Midbrain (tissue), 1 donor: ENCODE results near the gene LRMDA.

Source experiments
- DNase-seq: peaks from one replicate; lab custom pipeline; 2025; lab: John Stamatoyannopoulos, UW

The LRMDA gene

DNA sequence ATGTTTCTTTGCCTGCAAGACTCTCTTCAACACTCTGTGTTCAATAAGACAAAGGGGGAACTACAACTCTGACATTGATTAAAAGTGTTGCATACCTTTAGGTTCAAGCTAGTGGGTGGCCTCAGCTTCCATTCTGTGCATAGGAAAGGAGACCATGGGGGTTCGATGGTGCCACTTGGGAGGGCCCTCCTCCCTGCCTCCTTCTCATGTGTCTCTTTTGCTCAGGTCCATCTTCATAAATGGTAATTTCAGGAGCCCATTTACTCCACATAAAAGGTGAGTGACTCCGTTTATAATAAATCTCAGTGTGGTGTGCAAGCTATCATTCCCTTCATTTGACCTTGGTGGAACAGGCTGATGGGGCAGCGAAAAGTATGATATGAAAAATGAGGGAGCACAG, 285.1 kb downstream of the LRMDA start:
- no peak for DNase-seq

DNA sequence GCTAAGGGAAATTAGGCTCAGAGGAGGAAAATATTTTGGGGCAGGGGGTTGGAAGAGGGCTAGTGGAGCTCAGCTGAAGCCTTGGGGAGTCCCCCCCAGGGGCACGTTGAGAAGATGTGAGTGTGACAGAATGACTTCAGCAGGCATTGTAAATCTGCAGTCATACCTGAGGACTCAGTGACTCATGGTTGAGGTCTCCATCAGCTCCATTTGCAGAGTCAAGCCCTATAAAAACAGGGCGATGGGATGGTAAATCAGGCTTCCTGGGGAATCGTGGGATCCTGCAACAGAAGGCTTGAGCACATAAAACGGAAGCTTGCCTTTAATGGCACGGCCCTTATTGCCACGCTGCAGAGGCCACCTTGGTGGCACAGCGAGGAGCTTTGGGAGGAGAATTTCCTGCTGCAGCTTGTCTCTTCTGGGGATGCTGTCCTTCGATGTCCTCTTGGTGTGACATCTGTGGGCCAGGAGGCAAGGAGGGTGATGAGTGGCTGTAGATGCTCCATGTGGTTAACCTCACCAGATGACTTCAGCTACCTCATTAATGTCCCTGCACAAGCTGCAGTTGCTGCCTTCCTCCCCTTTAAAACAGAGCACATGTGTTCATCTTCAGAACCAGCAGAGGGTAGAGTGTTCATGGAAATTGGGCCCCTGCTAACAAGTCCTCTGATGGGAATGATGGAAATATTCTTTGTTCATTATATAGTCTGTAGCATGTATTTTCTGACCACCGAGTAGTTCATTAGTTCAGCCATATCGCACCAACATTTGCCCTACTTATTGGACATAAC, 285.9 kb downstream of the LRMDA start:
- no peak for DNase-seq

DNA sequence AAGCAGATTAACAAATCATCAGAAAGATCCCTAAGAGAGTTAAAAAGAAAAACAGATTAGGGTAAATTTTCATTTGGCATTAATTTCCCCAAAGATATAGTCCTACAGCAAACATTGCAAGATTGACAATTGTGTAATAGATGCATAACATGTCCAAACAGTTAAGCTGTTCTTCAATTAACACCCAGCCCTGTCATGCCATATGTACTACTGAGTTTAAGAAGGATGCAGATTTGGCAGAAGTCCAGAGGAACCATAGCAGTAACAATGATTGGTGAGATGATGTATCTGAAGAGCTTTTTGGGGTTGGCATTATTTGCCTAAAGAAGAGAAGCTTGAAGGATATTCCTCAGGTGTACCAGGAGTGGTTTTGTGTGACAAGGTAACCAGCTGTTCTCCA, 287.6 kb downstream of the LRMDA start:
- no peak for DNase-seq

DNA sequence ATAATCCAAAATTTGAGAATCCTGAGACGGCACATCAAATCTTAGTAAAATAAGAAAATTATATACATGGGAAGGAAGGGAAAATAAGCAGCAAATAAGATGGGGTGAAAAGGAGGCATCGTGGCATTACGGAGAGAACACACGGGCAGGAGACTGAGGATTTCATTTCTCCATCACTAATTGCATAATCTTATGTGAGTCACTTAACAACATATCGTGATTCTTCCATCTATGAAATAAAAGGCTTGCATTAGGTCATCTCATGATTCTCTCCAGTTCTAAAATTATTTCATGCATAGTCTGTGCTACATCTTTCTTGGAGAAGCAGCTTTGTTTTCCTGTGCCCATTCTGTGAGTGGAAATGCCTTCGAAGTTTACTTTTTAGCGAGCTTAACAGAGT, 288.7 kb downstream of the LRMDA start:
- DNase-seq, result no peak

DNA sequence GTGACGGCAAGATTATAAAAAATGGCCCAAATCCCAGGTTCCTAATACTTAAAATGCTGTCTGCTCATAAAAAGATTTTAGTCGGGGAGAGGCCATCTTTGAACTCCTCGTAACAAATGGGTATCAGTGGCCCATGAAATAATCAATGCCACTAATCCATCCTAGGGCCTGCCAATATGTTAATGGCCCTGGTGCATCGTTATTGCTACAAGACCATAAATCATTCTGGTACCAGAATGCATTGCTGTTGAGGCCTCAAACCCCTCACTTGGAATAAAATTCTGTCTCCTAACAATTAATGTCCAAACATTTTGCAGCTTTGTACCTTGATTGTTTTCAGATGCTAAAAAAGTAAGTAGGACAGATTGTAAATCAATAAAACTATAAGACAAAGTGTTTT, 290.6 kb downstream of the LRMDA start:
- no peak for DNase-seq

DNA sequence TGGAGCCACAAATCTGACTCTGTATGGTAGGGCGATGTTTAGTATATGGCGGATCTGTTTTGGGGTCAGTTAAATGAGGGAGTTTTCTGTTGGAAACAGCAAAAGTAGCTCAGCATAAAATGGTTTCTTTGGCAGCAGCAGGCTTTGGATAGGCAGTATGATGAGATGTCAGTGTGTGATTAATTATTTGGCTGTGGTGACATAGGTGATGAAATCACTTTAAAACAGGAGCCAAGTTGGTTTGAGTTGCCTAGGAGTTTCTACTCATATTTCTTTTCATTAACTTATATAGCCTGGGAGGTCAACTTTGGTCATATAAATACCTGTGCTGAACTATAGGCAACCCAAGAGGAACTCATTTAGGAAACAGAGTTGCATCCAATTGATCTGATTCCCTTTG, 291.2 kb downstream of the LRMDA start:
- DNase-seq, result no peak

DNA sequence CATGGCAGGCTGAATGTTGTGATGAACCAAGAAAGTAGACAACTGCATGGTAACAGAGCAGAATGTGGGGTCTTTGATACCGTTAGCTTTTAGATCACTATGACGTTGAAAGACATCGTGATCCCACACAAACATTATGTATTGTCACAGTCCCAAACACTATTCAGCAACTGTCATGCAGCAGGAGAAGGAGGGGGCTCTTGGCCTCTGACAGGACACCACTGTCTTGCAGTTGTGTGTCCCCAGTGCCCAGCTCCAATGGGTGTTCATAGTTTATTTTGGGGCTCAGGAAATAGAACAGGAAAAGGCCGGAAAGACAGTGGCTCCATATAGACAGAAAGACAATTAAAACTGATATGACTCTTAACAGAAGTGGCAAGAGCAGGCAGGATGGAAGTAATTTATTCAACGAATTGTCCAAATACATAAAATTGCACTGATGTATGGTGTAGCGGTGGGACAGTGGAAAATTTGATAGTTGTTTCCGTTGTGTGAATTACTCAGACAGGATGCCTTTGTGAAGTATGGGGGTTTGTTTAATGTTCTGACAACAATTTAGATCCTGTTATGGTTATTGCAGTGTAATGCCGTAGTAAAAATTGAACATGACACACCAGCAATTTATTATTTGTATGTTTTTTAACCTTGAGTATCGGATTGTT, 292.0 kb downstream of the LRMDA start:
- no peak for DNase-seq

DNA sequence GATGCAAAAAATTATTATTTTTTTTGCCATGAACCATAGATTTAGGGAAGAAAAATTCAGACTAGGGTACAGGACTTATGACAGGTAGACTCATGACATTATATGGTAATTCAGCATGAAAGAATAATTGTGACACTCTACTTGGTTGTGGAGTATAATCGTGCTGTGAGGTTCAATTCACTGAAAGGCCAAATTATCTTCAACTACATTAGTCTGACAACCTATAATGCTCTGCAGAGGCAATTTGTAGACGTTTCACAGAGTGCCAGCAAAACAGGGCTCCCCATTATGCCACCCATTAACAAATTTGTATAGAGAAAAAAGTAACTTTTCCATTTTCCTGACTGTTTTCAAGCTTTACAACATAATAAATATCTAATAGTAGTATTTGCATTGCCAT, 292.6 kb downstream of the LRMDA start:
- no peak for DNase-seq

DNA sequence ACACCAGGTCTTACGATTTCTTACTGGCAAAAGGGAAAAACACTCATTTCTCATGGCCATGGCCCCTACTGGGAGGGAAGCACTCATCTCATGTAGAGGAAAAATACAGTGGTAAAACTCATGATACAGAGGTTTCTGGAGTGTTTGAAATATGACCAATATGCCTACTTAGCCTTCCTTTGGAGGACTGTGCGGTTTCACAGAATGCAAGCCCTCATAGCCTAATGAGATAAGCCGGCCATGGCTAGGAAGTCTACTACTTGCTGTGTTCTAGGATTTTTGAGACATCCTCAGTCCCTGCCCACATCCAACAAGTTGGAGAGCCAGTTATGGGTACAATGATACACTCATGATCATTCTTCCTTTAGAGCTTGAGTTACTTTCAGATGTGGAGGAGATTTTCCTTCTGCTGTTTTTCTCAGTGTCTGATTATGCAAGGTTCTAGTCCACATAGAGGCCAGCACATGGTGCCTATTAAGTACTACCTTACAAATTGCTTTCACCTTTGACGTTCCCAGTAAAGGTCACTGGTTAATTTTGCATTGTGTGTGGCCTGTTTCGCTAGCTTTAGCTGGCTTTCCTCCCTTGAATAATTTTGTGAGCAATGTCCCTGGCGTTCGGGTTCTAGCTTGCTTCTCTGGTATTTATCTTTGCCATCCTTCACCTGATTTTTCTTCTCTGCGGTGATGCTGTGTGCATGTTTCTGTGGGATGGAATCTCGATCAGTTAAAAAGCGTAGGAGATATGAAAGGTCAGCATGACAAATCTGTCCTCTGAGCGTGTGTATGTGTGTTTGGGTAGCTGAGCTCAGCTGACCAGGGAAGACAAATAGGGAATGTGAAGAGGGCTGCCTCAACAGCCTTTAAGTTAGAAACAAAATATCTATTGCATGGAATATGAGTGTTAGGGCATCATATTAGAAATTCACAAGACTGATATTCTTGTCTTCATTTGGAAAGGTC, 295.4 kb downstream of the LRMDA start:
- DNase-seq, result no peak

DNA sequence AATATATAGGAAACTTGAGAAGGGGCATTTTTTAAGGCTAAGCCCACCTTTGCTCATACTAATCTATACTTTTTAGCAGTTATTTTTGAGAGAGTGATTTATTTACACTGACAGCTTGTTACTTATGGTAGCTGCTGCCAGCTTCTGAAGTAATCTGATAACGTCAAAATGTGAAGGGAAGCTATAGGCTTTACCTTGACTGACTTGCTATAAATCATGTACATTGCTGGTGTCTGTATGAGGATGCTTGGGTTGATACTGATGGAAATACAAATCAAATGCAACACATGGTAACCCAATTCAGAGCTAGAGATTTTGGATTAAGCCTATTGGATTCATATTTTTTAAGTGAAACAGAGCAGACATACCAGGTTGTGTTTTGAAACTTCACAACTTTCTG, 299.4 kb downstream of the LRMDA start:
- no peak for DNase-seq

DNA sequence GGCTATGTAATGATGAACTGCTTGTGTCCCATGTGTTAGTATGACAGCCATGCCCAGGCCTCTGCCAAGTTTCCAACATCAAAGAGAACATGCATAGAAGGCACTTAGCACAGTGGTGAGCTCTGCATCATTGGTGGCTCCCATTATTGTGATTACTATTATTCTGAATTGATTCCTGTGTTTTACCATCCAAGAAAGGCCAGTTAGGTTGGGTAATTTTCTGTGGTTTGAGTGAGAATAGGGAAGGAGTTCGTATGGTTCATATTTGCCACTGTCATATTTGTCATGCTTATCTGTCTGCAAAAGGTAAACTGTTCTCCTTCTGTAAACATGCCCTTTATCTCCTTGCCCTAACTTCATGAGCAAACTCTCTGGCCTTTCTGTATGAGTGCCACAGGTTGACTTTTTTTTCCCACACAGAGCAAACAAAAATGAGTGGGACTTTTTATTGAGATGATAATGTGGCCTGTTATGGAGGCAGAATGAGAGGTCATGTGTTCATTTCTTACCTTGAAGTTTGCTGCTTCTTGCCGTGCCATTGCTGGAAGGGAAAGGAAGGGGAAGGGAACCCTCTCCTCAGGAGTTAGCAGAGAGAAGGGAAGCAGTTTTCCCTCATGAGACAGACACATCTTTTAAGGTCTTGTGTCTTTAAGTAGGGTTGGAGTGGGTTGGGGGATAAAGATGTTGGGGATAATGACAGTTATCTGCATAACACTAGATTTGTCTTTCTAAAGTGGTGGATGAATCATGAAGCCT, 301.9 kb downstream of the LRMDA start:
- no peak for DNase-seq

DNA sequence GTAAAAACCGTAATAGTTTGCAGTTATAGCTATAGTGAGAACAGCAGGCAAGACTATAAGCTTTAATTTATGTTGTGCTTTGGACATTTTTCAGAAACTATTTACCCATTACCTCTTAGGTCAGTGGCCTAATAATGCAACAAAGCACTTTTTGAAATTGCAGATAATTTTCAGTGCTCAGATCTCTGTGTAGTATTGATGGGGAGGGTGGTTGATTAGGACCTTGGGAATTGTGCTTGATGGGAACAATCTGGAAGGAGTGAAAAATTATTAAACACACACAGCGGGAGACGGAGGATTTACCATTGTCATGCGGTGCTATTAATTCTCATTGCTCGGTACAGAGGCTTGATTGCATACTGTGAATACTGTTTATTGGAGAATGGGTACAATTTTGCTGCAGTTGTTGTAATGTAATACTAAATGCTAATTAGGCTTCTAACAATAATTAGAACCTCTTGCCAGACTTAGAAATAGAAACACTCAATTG, 304.8 kb downstream of the LRMDA start:
- no peak for DNase-seq

DNA sequence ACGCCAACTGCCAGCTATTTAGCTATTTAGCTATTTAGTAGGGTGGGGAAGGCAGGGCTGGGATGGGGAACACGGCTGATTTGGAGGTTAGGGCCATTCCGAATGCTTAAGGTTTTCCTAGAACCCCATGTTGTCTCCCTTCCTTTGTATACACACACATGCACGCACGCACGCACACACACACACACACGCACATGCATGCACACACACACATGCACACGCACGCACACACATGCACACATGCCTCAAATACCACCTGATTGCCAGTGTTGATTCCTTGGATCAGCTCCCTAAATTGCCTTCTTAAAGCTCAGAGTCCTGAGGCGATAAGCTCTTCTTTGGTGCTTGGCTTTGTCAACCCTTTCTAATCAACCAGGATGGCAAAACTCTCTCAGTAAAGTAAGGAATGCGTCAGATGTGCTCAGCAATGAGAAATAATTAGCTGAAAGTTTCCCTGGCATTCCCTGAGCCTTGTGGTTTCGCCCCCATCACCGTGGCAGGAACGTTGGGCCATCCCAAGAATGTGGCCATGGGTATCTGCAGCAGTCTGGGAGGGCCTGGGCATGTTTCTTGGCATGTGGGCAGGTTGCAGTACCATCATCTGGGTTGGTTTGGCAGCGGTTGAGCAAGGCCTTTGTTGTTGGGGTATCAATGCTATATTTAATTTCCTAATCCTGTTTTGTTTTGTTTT, 305.6 kb downstream of the LRMDA start:
- DNase-seq, result no peak

DNA sequence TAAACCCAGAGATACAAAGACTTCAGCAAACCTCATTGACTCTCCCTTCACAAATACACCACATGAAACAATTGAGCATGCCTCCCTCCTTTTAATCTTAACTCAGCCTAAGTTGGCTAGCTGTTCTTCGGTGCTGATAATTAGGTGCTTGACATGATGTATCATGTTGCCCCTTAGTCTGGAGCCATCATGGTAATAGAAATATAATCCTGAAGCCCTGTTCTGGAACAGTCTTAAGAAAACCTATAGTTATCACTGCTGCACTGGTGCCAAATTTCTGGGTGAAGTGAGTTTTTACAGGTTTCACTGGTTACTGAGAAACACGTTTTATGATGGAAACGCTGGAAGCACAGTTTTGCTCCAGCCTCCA, 306.1 kb downstream of the LRMDA start:
- DNase-seq, result no peak

DNA sequence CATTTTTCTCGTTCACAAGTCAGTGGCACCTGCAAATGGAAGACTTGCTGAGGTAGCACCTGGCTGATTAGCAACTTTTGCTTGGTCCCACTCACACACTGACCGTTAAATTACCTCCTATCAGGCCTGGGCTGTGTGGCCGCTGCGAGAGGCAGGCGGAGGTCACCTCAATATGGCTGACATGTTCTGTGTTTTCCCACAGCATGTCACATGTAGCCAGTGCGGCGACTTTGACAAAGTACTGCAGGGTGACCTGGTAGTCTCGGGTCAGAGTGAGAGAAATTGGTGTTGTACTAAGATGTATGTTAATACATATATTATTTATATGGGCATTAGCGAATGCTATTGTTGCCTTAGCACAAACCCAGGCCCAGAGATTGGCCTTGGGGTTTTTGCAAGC, 307.5 kb downstream of the LRMDA start:
- DNase-seq, result no peak

DNA sequence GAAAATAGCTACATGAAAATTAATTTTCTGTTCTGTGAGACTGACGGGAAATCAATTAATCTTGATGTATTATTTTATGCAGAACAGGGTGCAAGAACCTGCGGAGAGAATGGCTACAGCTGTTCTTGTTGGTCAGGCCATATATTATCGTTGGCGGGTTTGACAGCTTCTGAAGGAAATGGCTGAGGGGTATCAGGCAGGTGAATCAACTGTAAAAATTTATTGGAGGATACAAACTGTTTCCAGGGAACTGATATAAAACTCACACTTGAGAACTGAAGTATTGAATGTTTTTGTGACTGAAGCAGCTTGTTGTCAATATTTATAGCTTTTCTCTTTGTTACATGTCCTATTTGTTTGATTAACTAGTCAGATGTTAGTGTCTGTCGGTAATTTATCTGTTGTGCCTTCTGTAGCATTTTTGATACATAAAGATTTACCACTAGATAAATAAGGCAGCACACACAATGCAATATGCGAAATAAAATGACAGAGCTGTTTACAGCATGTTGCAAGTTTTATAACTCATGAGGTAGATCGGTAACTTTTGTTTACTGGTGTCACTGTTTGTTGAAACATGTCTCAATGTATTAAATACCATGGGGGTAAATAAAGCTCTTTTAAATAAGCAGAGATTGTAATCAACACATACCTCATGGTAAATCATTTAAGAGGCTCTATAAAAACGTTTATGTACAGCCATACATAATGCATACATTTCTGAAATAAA, 308.2 kb downstream of the LRMDA start:
- no peak for DNase-seq

DNA sequence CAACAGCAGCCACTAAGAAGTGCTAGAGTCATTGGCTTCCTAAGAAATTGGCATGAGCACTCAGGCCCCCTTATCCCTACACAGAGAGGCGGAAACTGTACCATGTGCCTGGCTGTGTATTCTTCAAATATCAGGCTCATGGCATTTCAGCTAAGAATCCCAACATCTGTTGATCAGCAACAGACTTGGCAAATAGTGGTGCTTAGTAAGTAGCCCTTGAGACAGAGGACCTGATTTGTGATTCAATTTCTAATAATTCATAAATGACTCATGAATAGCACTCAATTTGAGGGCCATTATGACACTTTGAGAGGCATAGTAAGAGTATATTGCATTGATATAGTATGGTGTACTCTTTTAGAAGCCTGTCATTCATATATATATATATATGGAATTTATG, 309.1 kb downstream of the LRMDA start:
- DNase-seq, result no peak

DNA sequence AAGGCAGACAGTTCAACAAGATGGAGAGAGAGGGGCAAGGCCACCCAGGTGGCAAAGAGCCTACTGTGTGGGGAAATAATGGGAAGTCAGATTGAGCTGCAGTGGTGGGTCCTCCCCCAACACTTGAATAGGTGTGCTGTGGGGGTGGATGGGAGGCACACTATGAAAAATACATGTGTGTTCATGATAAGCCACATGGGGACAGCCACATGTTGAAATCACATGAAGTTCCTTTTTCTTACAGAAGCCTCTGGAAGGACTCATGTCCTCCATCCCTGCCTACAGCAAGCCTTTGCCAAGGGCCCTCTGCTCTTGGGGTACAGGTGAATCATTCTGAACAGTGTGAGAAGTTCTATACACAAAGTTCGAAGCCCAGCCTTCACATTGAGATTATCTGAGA, 310.9 kb downstream of the LRMDA start:
- no peak for DNase-seq

DNA sequence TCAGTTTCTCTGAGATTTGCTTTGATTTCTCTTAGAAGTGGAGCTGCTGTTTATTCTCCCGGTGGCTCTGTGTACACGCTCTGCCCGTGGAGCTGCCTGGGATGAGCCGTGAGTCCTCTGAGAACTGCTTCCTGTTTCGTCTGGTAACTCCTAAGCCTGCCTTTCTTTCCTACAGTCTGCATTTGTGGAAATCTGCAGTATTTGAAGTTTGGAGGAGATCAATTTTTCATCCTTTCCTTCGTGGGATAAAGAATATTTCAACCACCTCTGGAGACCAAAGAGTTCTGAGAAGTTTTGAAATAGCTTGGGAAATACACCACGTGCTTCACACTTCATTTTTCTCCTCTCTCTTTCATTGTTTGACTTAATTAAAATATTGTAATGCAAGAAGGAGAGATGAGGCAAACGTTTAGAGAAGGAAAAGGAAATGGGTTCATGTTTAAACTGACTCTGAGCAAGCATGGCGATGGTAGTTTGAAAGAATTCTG, 311.9 kb downstream of the LRMDA start:
- no peak for DNase-seq

DNA sequence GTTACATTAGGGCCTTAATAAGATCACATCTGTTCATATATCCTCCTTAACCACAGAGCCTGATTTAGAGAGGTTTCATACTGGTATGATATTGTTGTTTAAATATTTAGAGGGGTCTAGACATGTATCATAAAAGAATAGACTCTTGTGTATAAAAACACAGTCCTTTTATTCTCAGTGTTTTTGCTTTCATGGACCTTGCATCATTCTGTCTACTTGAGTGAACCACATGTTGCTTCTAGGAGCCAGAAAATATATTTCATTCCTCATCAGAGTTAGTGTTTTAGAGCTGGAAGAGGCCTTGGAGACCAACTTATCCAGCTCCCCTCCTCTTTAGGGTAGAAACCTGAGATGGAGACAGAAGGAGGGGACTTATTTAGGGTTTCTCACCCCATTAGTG, 312.8 kb downstream of the LRMDA start:
- no peak for DNase-seq
